ENCODE results near the gene RAPGEF3. TPM values are rescaled to one million over a fixed set of nuclear protein-coding genes. Genes with fewer than 3 reads are reported as not detected.

Gene RAPGEF3
- total and polyA plus RNA-seq, 9 of the 15 experiments (the other 6 are each of a cell fraction or from before 2014, with no cell fraction given): 0.03 to 0.78 (median 0.37) TPM; not detected in 1

- TF ChIP-seq TSC22D4 (tag; IDR thresholded peaks at IDR 0.05) (no peak), E2F6 (IDR thresholded peaks at IDR 0.05; ENCODE audit: borderline replicate concordance in 1 of 2, extremely low read depth in 1 of 2, insufficient read depth in 1 of 2, insufficient read length in 1 of 2, low read depth in 1 of 2, low read length in 1 of 2, poor library complexity in 1 of 2, severe bottlenecking in 1 of 2) (no peak), MITF (IDR thresholded peaks at IDR 0.05) (no peak), SMAD4 (CRISPR knock-in tag; conservative IDR thresholded peaks at IDR 0.05) (peak; percentile 82), E2F8 (IDR thresholded peaks at IDR 0.05; ENCODE audit: low read depth, partially characterized antibody) (no peak), MAZ (CRISPR knock-in tag; conservative IDR thresholded peaks at IDR 0.05 in 1 of 2, IDR thresholded peaks at IDR 0.05 in 1 of 2) (peak; percentile 31 to 71; a peak in 2 of 4 replicates), BHLHE40 (IDR thresholded peaks at IDR 0.05; ENCODE audit: low read length) (no peak; the same call in 1 of the 2 replicates), NFIC (IDR thresholded peaks at IDR 0.05) (no peak), ZNF146 (CRISPR knock-in tag; IDR thresholded peaks at IDR 0.05; ENCODE audit: unreplicated experiment) (no peak), ZNF785 (CRISPR knock-in tag; IDR thresholded peaks at IDR 0.05) (no peak), ZNF589 (CRISPR knock-in tag; IDR thresholded peaks at IDR 0.05; ENCODE audit: low read depth) (peak; percentile 65; the same call in 1 of the 2 replicates), POU5F1 (IDR thresholded peaks at IDR 0.05; ENCODE audit: borderline replicate concordance, low read depth, low read length, partially characterized antibody) (no peak), TEAD4 (IDR thresholded peaks at IDR 0.05; ENCODE audit: low read length) (no peak), TEAD4 (CRISPR knock-in tag; IDR thresholded peaks at IDR 0.05; ENCODE audit: borderline replicate concordance) (no peak), TOE1 (IDR thresholded peaks at IDR 0.05; ENCODE audit: borderline replicate concordance) (0 out of 2 replicates have a peak, but pooled peaks have one; percentile 52), TOE1 (CRISPR knock-in tag; IDR thresholded peaks at IDR 0.05; ENCODE audit: borderline replicate concordance, low read depth) (peak; percentile 61; the same call in 1 of the 2 replicates), ATF2 (CRISPR knock-in tag; IDR thresholded peaks at IDR 0.05) (no peak), SRSF3 (IDR thresholded peaks at IDR 0.05; ENCODE audit: insufficient read depth, low read length) (no peak)
These were observed 16.6 kb upstream of the RAPGEF3 start (continued) for GRCh38 chr12:47775100-47775911.
